SHP77 treated with DMSO at 0.1 percent for 48 hours (cell line): ENCODE results near the gene TCTN3.
A peak's percentile ranks its signal among the peaks of the same experiment; 100 is the strongest.
"Not testable (repeated sequence)": the region's sequence is repeated elsewhere in the genome, so short reads cannot be mapped to it uniquely, and the experiment has no call there.

Experiments used
- DNase-seq: peaks from one replicate; lab custom pipeline; 2025; lab: John Stamatoyannopoulos, UW

Gene TCTN3, protein sequence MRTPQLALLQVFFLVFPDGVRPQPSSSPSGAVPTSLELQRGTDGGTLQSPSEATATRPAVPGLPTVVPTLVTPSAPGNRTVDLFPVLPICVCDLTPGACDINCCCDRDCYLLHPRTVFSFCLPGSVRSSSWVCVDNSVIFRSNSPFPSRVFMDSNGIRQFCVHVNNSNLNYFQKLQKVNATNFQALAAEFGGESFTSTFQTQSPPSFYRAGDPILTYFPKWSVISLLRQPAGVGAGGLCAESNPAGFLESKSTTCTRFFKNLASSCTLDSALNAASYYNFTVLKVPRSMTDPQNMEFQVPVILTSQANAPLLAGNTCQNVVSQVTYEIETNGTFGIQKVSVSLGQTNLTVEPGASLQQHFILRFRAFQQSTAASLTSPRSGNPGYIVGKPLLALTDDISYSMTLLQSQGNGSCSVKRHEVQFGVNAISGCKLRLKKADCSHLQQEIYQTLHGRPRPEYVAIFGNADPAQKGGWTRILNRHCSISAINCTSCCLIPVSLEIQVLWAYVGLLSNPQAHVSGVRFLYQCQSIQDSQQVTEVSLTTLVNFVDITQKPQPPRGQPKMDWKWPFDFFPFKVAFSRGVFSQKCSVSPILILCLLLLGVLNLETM

DNA sequence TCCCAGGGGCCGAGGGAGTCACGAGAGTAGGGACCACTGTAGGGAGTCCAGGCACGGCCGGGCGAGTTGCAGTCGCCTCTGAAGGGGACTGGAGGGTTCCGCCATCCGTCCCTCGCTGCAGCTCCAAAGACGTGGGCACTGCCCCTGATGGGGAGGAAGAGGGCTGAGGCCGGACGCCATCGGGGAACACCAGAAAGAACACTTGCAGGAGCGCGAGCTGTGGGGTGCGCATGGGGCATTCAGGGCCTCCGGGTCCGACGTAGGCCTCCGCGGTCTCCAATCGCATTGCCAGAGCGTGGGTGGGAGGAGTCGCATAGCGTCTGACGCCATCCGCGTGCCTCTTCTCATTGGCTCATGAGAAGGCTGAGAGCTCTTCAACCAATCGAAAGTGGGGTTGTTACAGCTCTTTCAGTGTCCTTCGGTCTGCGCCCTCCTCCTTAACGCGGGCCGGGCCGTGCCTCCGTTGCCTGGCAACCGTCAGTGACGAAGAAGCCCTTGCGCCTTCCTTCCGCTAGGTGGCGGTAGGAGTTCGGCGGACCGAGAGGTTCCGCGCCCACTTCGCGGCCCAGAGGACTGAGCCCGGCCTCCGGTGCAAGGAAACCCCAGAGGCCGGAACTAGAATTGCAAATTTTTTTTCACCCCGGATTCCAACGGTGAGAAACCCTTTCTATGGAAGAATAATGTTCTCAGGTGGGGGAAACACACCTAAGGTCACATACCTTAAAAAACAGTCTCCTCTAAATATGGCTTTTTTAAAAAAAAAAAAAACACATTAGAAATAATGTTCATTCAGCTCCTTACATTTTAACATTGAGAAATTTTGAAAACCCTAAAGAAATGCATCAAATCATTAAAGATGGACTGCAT lies at the start of gene TCTN3:
TCTN3 (minus strand) TSS at position 260 of the 867 bp plus-strand sequence; CDS start at position 232, 28 bp downstream.
- DNase-seq, result peak; percentile 93

DNA sequence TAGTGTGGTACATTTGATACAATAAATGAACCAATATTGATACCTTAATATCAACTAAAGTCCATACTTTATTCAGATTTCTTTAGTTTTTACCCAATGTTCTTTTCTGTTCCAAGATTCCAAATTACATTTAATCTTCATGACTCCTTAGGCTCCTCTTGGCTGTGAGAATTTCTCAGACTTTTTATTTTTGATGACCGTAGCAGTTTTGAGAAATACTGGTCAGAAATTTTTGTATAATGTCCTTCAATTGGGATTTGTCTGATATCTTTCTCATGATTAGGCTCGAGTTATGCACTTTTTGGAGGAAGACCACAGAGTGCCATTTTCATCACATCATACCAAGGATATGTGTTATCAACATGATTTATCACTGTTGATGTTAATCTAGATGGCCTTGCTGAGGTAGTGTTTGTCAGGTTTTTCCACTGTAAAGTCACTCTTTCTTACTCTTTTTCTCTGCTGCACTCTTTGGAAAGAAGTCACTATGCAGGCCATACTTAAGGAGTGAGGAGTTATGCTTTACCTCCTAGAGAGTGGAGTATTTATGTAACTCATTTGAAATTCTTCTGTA lies 49.3 kb upstream of the TCTN3 start:
- DNase-seq, result no peak

DNA sequence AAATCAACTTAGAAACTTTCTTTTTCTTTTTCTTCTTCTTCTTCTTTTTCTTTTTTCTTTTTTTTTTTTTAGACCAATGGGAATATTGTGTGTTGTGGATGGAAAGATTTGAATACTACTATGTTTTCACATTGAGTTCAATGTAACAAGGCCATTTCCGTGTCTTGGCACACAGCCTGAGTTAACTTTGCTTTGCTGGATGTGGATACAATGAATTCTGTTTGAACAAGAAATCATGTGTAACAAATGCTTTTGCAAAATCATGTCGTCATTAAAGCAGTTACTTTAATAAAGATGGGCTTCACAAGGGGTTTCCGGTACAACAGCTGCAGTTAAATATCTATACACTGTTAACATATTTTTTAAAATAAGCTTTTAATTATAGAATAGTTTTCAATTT lies 48.8 kb upstream of the TCTN3 start:
- peak; percentile 77 for DNase-seq

DNA sequence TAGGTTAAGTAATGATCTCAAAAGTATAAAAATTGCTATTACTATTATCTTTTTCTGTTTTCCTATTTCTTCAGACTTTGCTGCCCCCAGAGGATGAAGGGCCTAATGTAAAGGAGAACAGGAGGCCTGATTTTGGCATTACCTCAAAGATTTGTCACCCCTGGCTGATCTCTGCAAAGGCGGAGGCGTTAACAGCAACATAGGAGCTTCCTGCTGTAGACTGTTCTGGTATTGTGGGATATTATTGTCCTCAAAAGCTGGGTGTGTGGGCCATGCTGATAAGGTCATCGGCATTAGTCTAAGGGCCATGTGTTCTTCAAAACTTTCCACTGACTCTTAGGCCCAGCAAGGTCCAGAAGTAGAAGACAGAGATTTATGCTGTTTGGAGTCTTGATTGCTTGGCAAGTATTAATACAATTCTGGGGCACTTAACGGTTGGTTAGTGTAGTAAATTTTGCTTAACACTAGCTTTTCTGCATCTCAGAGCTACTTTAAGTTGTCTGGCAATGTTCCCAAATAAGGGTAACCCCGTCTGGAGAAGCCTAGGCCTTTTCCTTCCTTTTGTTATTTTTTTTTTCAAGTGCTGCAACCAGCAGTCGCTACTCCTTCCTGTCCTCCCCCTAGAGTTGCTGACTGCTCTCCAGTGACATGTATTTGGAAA lies 48.2 kb upstream of the TCTN3 start:
- peak; percentile 77 for DNase-seq

DNA sequence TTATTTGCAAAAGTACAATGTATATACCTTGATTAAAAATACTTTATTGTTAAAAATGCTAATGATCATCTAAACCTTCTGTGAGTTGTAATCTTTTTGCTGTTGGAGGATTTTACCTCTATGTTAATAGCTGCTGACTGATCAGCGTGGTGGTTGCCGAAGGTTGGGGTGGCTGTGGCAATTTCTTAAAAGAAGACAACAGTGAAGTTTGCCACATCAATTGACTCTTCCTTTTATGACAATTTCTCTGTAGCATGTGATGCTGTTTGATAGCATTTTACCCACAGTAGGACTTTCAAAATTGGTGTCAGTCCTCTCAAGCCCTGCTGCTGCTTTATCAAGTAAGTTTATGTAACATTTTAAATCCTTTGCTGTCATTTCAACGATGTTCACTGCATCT lies 45.3 kb upstream of the TCTN3 start:
- DNase-seq, result no peak

DNA sequence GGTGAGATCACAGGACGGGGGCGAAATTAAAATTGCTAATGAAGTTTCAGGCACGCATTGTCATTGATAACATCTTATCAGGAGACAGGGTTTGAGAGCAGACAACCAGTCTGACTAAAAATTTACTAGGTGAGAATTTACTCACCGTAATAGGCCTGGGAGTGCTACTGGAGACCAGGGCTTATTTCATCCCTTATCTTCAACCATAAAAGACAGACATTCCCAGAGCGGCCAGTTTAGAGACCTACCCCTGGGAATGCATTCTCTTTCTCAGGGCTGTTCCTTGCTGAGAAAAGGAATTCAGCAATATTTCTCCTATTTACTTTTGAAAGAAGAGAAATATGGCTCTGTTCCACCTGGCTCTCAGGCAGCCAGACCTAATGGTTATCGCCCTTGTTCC lies 39.2 kb upstream of the TCTN3 start:
- not testable (repeated sequence) for DNase-seq

DNA sequence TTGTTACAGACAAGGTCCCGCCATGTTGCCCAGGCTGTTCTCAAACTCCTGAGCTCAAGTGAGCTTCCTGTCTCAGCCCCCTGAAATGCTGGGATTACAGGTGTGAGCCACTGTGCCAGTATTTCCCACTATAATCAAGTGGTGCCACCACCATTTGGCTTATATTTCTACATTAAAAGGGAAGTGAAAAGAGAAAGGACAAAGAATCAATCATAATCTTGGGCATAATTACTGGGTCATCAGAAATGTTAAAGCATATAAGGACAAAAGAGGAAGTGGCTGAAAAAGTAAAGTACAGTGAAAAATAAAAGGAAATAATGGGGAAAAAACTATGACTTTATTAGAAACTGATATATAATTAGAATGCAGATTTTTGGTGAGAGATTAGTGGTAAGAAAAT lies 36.5 kb upstream of the TCTN3 start:
- no peak for DNase-seq

DNA sequence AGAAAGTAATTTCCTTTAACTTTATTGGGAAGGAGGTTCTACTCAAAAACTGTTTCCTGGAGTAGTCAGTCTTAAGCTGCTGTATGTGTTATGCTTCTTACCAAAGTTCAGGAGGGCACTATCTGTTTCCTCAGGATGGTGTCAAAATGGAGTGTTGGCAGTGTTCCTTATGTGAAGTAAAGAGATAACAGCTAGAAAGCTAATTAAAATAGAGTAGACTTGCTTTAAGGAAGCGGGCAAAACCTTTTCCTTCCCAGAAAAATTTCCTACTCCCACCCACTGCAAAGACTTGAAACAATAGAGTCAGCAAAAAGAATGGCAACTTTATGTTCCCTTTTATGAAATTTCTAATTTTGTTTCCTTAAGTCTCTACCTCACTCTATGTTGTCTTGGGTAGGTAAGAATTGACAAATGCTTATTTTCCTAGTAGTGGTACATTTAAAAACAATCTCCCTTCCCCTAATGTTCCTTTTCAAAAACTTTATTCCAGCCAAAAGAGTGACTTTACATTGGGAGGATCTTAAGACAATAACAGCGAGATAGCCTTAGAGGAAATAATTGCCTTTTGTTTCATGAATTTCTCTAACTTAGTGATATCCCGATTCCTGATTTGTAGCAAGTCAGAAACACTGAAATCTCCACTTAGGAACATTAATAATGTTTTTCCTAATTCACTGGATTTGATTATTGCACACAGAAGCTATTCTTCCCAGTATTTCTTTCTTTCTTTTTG lies 35.8 kb upstream of the TCTN3 start:
- DNase-seq, result no peak

DNA sequence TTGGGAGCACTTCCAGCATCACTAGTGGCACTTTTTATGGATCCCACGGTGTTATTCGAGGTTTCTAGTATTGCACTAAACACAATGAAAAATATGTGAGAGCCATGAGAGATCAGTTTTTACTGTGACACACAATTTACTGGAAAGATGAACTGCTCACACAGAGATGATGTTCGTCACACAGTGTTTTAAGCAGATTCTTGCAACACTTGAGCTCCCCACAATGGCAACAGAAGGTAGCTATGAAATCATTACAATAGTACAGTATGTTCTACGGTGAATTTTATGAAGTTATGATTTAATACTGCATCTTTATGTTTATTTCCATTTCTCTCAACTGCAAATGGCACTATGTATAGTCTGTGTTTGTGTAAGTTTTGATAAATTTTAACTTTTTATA lies 34.8 kb upstream of the TCTN3 start:
- DNase-seq, result no peak

DNA sequence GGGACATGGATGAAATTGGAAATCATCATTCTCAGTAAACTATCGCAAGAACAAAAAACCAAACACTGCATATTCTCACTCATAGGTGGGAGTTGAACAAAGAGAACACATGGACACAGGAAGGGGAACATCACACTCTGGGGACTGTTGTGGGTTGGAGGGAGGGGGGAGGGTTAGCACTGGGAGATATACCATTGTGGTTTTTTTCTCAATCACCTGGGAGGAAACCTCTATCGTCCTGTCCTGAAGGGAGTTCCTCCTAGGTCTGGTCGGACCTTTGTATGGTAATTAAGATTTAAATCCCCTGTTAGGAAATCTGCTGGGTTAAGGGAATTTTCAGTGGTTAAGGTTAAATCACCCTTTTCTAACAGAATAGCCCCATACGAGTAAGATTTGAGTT lies 28.8 kb upstream of the TCTN3 start:
- not testable (repeated sequence) for DNase-seq

DNA sequence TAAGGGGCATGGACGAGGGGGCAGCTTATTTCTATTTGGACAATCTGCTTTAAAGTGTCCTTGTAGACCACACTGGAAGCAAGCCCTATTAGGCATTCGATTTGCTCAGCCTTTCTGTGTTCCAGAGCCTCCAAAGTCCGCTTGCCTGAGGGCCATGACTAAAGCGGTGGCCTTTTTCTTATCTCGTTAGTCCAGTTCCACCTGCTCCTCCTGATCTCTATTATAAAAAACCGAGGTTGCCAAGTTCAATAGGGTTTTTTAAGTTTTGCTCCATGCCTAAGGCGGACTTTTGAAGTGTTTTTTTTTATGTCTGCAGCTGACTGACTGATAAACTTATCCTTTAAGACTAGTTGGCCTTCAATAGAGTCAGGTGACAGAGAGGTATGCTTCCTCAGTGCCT lies 27.0 kb upstream of the TCTN3 start:
- not testable (repeated sequence) for DNase-seq

DNA sequence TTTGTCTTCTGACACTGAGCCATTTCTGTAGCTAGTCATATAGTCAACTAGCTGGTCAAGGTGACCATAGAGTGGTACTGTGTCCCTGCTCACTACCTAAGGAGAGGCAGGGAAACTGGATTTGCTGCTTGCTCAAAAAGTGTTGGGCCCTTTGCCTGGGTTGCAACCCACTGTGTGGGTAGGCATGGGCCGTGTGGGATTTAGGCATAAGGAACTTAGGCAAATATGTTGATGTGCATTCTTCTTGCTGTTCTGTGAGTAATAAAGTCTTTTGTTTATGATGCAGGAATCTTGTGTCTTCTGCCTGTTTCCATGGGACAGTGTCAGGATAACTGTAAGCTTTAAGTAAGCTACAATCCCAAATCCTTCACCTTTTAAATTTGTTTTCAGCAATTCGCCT lies 23.1 kb upstream of the TCTN3 start:
- no peak for DNase-seq

DNA sequence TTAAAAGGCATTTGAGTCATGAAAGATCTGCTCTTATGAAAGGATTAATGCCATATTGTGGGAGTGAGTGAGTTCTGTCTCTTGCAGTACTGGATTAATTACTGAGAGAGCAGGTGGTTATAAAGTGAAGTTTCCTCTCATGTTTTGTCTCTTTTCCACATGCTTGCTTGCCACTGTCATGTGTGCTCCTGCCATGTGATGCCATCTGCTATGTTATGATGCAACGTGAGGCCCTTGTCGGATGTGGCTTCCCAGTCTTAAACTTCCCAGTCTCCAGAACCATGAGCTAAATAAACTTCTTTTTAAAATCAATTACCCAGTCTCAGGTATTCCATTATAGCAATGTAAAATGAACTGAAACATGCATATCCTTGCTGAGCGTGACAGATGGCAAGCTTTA lies 22.7 kb upstream of the TCTN3 start:
- no peak for DNase-seq

DNA sequence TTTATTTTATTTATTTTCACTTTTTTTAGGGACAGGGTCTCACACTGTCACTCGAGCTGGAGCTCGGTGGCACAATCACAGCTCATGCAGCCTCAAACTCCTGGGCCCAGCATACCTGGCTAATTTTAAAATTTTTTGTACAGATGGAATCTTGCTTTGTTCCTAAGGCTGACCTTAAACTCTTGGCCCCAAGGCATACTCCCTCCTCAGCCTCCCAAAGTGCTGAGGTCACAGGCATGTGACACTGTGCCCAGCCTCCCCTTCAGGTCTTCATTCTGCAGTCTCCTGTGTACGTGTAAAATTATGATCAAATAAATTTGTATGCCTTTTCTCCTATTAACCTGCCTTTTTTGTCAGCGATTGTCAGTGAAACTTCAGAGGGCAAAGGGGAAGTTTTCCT lies 17.8 kb upstream of the TCTN3 start:
- DNase-seq, result no peak

DNA sequence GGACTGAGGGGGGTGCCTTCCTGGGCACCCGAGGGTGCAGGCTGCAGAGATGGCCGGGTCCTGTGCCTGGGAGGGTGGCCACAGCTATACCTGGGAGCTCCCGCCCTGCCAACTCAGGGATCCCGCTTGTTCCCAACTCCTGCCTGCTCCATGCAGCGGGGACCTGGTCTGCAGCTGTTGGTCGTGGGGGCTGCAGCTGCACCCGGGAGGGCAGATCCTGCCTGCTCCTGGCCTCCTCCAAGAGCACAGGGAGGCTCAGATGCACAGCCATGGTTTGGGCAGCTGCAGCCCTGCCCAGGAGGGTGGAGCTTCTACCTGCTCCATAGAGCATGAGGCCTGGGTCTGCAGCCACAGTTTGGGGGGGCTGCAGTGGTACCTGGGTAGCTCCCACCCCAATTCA lies 13.3 kb upstream of the TCTN3 start:
- DNase-seq, result no peak

DNA sequence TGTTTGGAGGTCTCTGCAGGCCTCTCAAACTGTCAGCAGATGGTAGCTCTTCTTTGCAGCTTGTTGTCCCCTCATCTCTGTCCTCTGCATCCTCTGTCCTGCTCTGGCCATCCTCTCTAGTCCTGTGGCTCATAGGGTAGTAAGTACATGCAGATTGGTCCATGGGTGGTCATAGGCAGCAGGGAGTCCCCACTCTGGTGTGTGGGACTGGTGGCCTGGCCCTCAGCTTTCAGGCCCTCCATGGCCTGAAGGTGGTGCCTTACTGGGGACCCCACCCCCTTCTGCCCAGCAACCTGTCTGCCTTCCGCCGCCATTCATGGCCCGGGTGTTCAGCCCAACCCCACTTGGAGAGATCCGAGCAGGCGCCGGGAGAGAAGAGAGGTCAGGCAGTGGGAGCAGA lies 12.8 kb upstream of the TCTN3 start:
- no peak for DNase-seq

DNA sequence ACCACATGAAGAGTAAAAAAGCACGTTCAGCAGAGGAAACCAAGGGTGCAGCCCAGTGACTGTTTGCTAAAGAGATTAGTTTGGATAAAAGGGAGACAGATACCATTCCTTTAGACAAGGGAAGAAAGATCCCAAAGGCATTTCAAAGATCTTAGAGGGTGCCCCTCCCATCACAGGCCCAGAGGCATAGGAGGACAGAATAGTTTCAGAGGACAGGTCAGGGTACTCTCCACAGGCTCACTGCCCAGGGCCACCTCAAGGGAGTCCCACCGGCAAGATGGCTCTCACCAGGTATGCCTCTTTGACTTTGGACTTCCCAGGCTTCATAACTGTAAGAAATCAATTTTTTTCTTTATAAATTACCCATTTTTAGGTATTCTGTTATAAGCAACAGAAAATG lies 4.7 kb upstream of the TCTN3 start:
- no peak for DNase-seq

DNA sequence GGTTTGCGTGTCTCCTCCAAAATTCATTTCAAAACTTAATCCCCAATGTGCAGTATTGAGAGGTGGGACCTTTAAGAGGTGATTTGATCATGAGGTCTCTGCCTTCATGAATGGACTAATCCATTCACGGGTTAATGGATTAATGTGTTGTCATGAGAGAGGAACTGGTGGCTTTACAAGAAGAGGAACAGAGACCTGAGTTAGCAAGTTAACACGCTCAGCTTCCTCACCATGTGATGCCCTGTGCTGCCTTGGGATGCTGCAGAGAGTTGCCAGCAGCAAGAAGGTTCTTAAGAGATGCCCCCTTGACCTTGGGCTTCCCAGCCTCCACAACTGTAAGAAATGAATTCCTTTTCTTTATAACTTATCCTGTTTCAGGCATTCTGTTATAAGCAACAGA lies 3.7 kb upstream of the TCTN3 start:
- no peak for DNase-seq

DNA sequence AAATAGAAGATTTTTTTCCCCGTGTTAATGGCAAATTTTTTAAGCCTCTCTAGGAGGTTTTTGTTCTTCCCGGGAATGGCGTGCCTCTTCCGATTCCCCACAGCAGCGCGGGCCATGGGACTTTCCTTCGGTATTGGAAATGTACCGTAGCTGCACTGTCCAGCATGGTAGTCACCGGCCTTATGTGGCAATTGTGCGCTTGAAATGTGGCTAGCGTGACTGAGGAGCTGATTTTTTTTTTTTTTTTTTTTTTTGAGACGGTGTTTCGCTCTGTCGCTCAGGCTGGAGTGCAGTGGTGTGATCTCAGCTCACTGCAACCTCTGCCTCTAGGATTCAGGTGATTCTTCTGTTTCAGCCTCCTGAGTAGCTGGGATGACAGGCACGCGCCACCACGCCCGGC lies 938 bp upstream of the TCTN3 start:
- DNase-seq, result no peak

DNA sequence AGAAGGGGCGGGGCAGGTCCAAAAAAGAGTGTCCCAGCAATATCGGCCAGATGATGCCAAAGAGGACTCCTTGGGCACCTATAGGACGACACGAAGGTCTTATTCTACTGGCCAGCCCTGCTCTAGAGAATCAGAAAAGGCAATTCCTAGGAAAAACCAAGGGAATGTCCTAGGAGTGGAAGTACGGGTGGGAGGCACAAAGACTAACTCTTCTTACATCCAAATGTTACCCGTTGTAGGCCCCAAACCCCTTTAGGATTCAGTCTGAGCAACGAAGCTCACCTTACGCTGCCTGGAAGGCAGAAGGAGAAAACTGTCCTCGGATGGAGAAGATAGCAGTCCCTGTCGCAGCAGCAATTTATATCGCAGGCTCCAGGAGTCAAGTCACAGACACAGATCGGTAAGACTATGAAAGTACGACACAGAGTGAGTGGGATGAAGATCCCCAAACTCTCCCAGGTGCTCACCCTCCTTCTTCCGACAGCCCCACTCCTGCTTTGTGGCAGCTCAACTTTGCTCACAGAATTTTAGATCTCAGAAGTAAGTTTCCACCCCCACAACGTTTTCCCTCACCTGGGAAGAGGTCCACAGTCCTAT lies 558 bp downstream of the TCTN3 start:
- no peak for DNase-seq

DNA sequence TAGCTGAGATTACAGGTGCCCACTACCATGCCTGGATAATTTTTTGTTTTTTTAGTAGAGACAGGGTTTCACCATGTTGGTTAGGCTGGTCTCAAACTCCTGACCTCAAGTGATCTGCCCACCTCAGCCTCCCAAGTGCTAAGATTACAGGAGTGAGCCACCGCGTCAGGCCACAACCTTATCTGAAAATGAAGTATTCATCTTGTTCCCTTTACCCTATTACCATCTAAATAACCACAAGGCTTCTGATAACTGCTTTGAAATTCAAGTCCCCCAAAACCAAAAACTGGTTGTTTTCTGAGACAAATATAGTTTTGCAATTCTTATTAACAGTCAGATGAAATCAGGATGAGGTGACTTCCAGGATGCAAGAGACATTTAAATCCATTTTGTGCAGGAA lies 2.4 kb downstream of the TCTN3 start:
- DNase-seq, result no peak
